ENCODE data around the gene MAST3.

The MAST3 gene

GRCh38 chr19:18117364-18117691 lies 19.8 kb downstream of the MAST3 start:
- DNase-seq (ENCODE audit: low spot score in 2 of 2) (no peak), ATAC-seq (no peak)
- Mint-ChIP-seq H3K9me3 (no peaks in the 10 kb centered on the region), H3K4me1 (peaks cover 57% of the 10 kb centered on the region), H3K27ac (peak overlapping the region; percentile 86), H3K36me3 (peaks cover 55% of the 10 kb centered on the region), H3K4me3 (peak overlapping the region; percentile 73)

- ATAC-seq = peak; percentile 89
These were observed 20.3 kb downstream of the MAST3 start for GRCh38 chr19:18117692-18118378.

GRCh38 chr19:18118420-18119012 lies 20.9 kb downstream of the MAST3 start:
- no peak for ATAC-seq
- DNase-seq (ENCODE audit: low spot score in 2 of 2) = no peak
- Mint-ChIP-seq H3K4me3 (peak overlapping the region; percentile 73), H3K36me3 (peaks cover 59% of the 10 kb centered on the region), H3K27ac (peak overlapping the region; percentile 94), H3K4me1 (peaks cover 49% of the 10 kb centered on the region), H3K9me3 (no peaks in the 10 kb centered on the region)

More at GRCh38 chr19:18117692-18118378, 20.3 kb downstream of the MAST3 start:
- Mint-ChIP-seq H3K36me3 (peaks cover 55% of the 10 kb centered on the region), H3K9me3 (no peaks in the 10 kb centered on the region), H3K4me3 (peak overlapping the region; percentile 73), H3K27ac (peak overlapping the region; percentile 94), H3K4me1 (peaks cover 54% of the 10 kb centered on the region)
- peak; percentile 97 to 98 for DNase-seq (ENCODE audit: low spot score in 2 of 2)

GRCh38 chr19:18119013-18119716 lies 21.6 kb downstream of the MAST3 start:
- H3K4me3 Mint-ChIP-seq = peak overlapping the region; percentile 73
- ATAC-seq = peak; percentile 39
- peaks cover 62% of the 10 kb centered on the region for H3K36me3 Mint-ChIP-seq
- DNase-seq (ENCODE audit: low spot score in 2 of 2) = peak in 1 of 2 donors; percentile 77
- peaks cover 49% of the 10 kb centered on the region for H3K4me1 Mint-ChIP-seq
- peak overlapping the region; percentile 94 for H3K27ac Mint-ChIP-seq
- H3K9me3 Mint-ChIP-seq = no peaks in the 10 kb centered on the region

DNA sequence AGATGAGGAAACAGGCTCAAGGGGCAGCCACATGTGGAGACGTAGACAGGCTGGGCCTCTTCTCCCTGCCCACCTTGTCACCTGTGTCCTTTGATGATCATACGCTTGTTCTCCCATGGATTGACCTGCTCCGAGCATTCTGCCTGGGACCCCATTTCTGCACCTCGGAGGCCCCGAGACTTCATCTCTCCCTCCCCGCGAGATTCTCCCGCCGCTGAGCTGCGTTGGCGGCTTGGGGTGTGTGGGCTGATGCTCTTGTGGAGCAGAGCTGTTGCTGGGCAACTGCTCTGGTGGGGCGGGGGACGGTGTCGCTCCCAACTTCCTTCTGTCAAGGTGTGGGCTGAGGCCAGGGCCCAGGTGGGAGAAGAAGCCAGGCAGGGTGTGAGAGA lies 22.1 kb downstream of the MAST3 start:
- H3K9me3 Mint-ChIP-seq = no peaks in the 10 kb centered on the region
- H3K4me3 Mint-ChIP-seq = peak overlapping the region; percentile 73
- ATAC-seq (peak; percentile 58), DNase-seq (ENCODE audit: low spot score in 2 of 2) (no peak)
- peak overlapping the region; percentile 94 for H3K27ac Mint-ChIP-seq
- peaks cover 49% of the 10 kb centered on the region for H3K4me1 Mint-ChIP-seq
- peaks cover 62% of the 10 kb centered on the region for H3K36me3 Mint-ChIP-seq

DNA sequence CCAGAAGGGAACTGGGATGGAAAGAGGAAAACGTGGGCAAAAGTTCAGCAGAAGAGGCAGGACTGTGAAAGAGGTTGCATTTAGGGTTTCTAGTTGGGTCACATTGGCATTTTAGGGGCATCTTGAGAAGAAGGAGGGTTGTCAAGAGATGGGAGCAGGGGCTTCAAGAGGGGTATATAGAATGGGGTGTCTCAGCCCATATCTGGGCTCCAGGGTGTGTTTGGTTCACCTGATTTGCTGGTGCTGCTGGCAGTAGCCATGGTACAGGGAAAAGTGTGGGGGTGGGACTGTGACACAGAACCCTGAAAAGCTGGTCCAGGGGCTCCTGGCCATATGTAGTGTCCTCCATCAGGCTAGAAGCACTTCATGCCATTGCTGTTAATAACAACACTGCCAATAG lies 22.5 kb downstream of the MAST3 start:
- ATAC-seq = no peak
- no peak for DNase-seq (ENCODE audit: low spot score in 2 of 2)
- H3K4me1 Mint-ChIP-seq = peaks cover 45% of the 10 kb centered on the region

DNA sequence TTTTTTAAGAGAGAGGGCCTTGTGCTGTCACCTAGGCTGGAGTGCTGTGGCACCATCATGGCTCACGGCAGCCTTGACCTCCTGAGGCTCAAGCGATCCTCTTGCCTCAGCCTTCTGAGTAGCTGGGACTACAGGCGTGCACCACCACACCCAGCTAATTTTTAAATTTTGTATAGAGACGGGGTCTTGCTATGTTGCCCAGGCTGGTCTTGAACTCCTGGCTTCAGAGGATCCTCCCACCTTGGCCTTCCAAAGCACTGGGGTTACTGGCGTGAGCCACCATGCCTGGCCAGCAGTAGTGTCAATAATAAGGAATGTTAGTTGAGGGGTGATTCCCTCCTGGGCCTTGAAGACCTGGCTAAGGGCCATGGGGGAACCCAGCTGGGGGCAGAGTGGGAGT lies 23.6 kb downstream of the MAST3 start:
- H3K4me1 Mint-ChIP-seq = peaks cover 37% of the 10 kb centered on the region
- no peaks in the 10 kb centered on the region for H3K9me3 Mint-ChIP-seq
- no peak for DNase-seq (ENCODE audit: low spot score in 2 of 2)
- H3K27ac Mint-ChIP-seq = peak overlapping the region; percentile 54
- H3K4me3 Mint-ChIP-seq = peak overlapping the region; percentile 73
- ATAC-seq = no peak
- H3K36me3 Mint-ChIP-seq = peaks cover 65% of the 10 kb centered on the region

More for the DNA sequence above, 22.5 kb downstream of the MAST3 start:
- Mint-ChIP-seq H3K4me3 (peak overlapping the region; percentile 73), H3K36me3 (peaks cover 64% of the 10 kb centered on the region), H3K9me3 (no peaks in the 10 kb centered on the region), H3K27ac (peak overlapping the region; percentile 94)

DNA sequence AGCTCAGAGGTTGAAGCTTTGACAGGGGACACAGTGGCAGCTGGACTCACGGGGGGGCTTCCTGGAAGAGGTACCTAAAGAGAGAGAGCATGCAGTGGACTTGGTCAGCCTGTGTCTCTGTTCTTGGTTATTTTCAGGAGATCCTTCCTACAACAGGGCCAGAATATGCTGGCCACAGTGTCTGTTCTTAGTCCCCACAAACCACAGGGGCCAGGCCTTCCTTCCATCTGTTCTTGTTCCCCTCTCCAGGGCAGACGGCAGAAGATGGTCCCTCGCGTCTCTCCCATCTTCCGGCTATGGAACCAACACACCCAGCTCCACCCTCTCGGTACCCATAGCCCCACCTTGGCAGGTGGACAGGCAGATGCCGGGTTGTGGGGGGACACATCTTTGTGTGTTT lies 24.8 kb downstream of the MAST3 start:
- Mint-ChIP-seq H3K27ac (peak overlapping the region; percentile 77), H3K4me3 (no peak overlapping the region), H3K4me1 (peaks cover 31% of the 10 kb centered on the region), H3K9me3 (no peaks in the 10 kb centered on the region), H3K36me3 (peaks cover 67% of the 10 kb centered on the region)
- DNase-seq (ENCODE audit: low spot score in 2 of 2) (no peak), ATAC-seq (no peak)

DNA sequence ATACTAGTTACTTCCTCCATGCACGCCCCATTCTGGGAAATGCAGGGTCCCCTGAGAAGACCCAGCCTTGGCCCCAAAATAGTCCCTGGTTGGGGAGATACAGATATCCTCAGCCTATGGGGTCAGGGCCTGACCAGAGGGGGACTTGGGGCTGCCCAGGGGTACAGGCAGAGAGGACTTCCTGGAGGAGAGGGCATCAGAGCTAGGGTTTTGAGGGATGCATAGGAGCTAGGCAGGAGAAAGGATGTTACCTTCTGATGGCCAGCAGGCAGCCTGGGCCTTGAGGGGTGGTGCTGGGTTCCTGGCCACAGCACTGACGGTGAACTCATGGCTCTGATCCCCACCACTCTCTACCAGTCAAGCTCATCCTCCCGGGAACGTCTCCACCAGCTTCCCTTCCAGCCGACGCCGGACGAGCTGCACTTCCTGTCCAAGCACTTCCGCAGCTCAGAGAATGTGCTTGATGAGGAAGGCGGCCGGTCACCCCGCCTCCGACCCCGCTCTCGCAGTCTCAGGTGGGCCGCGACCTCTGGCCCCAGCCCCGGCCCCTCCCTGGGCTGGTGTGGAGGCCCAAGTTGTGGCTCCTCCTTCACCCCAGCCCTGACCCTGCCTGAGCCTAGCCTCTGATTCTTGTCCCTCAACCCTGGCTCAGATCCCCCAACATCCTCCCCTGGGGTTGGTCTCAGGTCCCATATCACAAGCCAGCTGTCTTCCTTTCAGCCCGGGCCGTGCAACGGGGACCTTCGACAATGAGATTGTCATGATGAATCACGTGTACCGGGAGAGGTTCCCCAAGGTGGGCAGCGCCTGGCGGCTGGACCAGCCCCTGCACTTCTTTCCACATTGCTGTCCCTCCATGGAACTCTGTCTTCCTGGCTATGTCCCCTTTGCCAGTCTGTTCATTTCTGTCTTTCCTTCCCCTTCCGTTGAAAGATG lies 25.6 kb downstream of the MAST3 start:
- peaks cover 31% of the 10 kb centered on the region for H3K4me1 Mint-ChIP-seq
- peaks cover 73% of the 10 kb centered on the region for H3K36me3 Mint-ChIP-seq
- ATAC-seq = no peak
- no peak for DNase-seq (ENCODE audit: low spot score in 2 of 2)
- H3K27ac Mint-ChIP-seq = peak overlapping the region; percentile 77
- H3K4me3 Mint-ChIP-seq = no peak overlapping the region
- no peaks in the 10 kb centered on the region for H3K9me3 Mint-ChIP-seq

GRCh38 chr19:18123819-18124218 lies 26.2 kb downstream of the MAST3 start:
- H3K36me3 Mint-ChIP-seq = peaks cover 80% of the 10 kb centered on the region
- H3K4me3 Mint-ChIP-seq = no peak overlapping the region
- no peaks in the 10 kb centered on the region for H3K9me3 Mint-ChIP-seq
- H3K4me1 Mint-ChIP-seq = peaks cover 31% of the 10 kb centered on the region
- no peak for ATAC-seq
- H3K27ac Mint-ChIP-seq = no peak overlapping the region
- DNase-seq (ENCODE audit: low spot score in 2 of 2) = no peak

DNA sequence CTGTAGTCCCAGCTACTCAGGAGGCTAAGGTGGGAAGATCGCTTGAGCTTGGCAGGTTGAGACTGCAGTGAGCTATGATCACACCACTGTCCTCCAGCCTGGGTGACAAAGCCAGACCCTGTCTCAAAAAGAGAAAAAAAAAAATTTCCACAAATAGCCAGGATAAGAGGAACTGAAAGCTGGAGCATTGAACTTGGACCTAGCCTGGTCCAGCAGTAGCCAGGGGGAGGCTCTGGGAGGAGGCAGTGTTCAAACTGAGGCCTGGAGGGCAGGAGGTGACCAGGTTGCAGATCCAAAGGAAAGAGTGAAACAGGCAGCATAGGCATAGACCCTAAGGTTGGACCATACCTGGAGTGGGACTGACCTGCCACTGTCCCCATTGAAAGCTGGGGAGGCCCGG lies 28.5 kb downstream of the MAST3 start:
- no peak for ATAC-seq
- Mint-ChIP-seq H3K27ac (peak overlapping the region; percentile 68), H3K4me3 (no peak overlapping the region), H3K4me1 (peaks cover 13% of the 10 kb centered on the region), H3K36me3 (peaks cover 95% of the 10 kb centered on the region), H3K9me3 (no peaks in the 10 kb centered on the region)
- no peak for DNase-seq (ENCODE audit: low spot score in 2 of 2)

GRCh38 chr19:18128044-18128443 lies 30.5 kb downstream of the MAST3 start:
- H3K4me3 Mint-ChIP-seq = no peak overlapping the region
- no peaks in the 10 kb centered on the region for H3K9me3 Mint-ChIP-seq
- peak overlapping the region; percentile 86 for H3K27ac Mint-ChIP-seq
- peak; percentile 96 for ATAC-seq
- peaks cover 95% of the 10 kb centered on the region for H3K36me3 Mint-ChIP-seq
- no peak for DNase-seq (ENCODE audit: low spot score in 2 of 2)
- H3K4me1 Mint-ChIP-seq = peaks cover 13% of the 10 kb centered on the region

GRCh38 chr19:18128805-18129204 lies 31.2 kb downstream of the MAST3 start:
- ATAC-seq (no peak), DNase-seq (ENCODE audit: low spot score in 2 of 2) (no peak)
- Mint-ChIP-seq H3K36me3 (peaks cover 95% of the 10 kb centered on the region), H3K9me3 (no peaks in the 10 kb centered on the region), H3K4me3 (no peak overlapping the region), H3K4me1 (peaks cover 13% of the 10 kb centered on the region), H3K27ac (peak overlapping the region; percentile 86)

GRCh38 chr19:18130523-18131242 lies 33.1 kb downstream of the MAST3 start:
- Mint-ChIP-seq H3K9me3 (no peaks in the 10 kb centered on the region), H3K4me3 (no peak overlapping the region), H3K27ac (no peak overlapping the region), H3K4me1 (peaks cover 13% of the 10 kb centered on the region), H3K36me3 (peaks cover 95% of the 10 kb centered on the region)
- DNase-seq (ENCODE audit: low spot score in 2 of 2) = no peak
- no peak for ATAC-seq
